NCI-H2196 treated with DMSO at 0.1 percent for 48 hours (cell line): ENCODE measurements around the gene REG1A.

Experiments
- DNase-seq: peaks from one replicate; lab custom pipeline; 2025; ENCODE audit not compliant: unreplicated experiment; lab: John Stamatoyannopoulos, UW

Gene REG1A

GRCh38 chr2:79120194-79120713, at the start of gene REG1A:
TSS of gene REG1A (plus strand) at chr2:79120488. CDS start at chr2:79120862, 374 bp downstream.
- DNase-seq: no peak

GRCh38 chr2:79071078-79071477, 49.2 kb upstream of the REG1A start:
- DNase-seq: no peak

- DNase-seq: no peak
Measured at GRCh38 chr2:79082987-79083386, 37.3 kb upstream of the REG1A start.

- no peak for DNase-seq
Measured at GRCh38 chr2:79083597-79084251, 36.6 kb upstream of the REG1A start.

- no peak for DNase-seq
Measured at GRCh38 chr2:79084495-79085135, 35.7 kb upstream of the REG1A start.

- DNase-seq: no peak
Measured at GRCh38 chr2:79085382-79085781, 34.9 kb upstream of the REG1A start.

GRCh38 chr2:79086255-79086654, 34.0 kb upstream of the REG1A start:
- DNase-seq: no peak

GRCh38 chr2:79087785-79088364, 32.4 kb upstream of the REG1A start, which contains the start of gene REG1B:
TSS of gene REG1B (minus strand) at chr2:79087993. CDS start at chr2:79087612, 381 bp downstream.
- DNase-seq: no peak

- DNase-seq: no peak
Measured at GRCh38 chr2:79090693-79091092, 29.6 kb upstream of the REG1A start.

- DNase-seq: no peak
Measured at GRCh38 chr2:79097843-79098242, 22.4 kb upstream of the REG1A start.

- no peak for DNase-seq
Measured at GRCh38 chr2:79099140-79099686, 21.1 kb upstream of the REG1A start.

GRCh38 chr2:79100285-79100684, 20.0 kb upstream of the REG1A start:
- DNase-seq: no peak

- DNase-seq: no peak
Measured at GRCh38 chr2:79101024-79101423, 19.3 kb upstream of the REG1A start.

GRCh38 chr2:79103214-79103613, 17.1 kb upstream of the REG1A start:
- no peak for DNase-seq

- DNase-seq: no peak
Measured at GRCh38 chr2:79105259-79105658, 15.0 kb upstream of the REG1A start.

- no peak for DNase-seq
Measured at GRCh38 chr2:79112269-79112668, 8.0 kb upstream of the REG1A start.

- no peak for DNase-seq
Measured at GRCh38 chr2:79114797-79115494, 5.3 kb upstream of the REG1A start.

- no peak for DNase-seq
Measured at GRCh38 chr2:79116997-79117928, 3.0 kb upstream of the REG1A start.

GRCh38 chr2:79122676-79123075, 2.4 kb downstream of the REG1A start:
- DNase-seq: no peak
